T-cell (primary cell): Measurements from ENCODE around the gene OPRL1. TPM values are rescaled to one million over a fixed set of nuclear protein-coding genes. Genes with fewer than 3 reads are reported as not detected.

Experiments
- ATAC-seq, 4 experiments: fragments of 200-7000 bp in 3 of 4; fragments of 150-1000 bp in 1 of 4; cut with Tn5 transposase; replicated peaks in 1 of 4; 1 replicate in 3 of 4; 2 replicates in 1 of 4; pipeline ENCODE4 v1.10.0; 2021; ENCODE audit warnings: moderate library complexity in 3 of 4, mild to moderate bottlenecking in 2 of 4, moderate number of reproducible peaks in 1 of 4
- CTCF ChIA-PET, 2 donors: fragments of 300-600 bp; sonication (Branson Sonifier 250); formaldehyde crosslinking; loops; one replicate each; lab custom pipeline; 2022; ENCODE audit warnings: antibody characterized with exemption in 2 of 2; lab: Charles Lee
- POLR2A ChIA-PET, 2 donors: fragments of 300-600 bp; sonication (Branson Sonifier 250); formaldehyde crosslinking; loops; one replicate each; lab custom pipeline; 2022; ENCODE audit warnings: antibody characterized with exemption in 2 of 2; lab: Charles Lee
- DNase-seq, 35 experiments: peaks; one replicate each; pipeline versions ENCODE4 v3.0.0 to v3.0.0-alpha.2; 2013 to 2023
- H3K27ac ChIP-seq: one replicate; pipeline ENCODE4 v1.5.1; 2013; ENCODE audit warnings: low read length
- H3K27me3 ChIP-seq, 2 experiments: replicated peaks in 1 of 2; 1 replicate in 1 of 2; 2 replicates in 1 of 2; pipeline versions ENCODE4 v1.6.1 to v1.7.0; 2013; ENCODE audit warnings: low read length in 1 of 2, mixed read lengths in 1 of 2; ENCODE audit not compliant: control insufficient read depth in 2 of 2, insufficient read depth in 2 of 2; ENCODE audit errors: extremely low read depth in 1 of 2
- H3K36me3 ChIP-seq, 2 donors: 1 replicate in 1 of 2; 2 replicates in 1 of 2; pipeline versions ENCODE4 v1.6.1 to v1.7.0; 2013; ENCODE audit warnings: low read length in 1 of 2; ENCODE audit not compliant: control insufficient read depth in 2 of 2, insufficient read depth in 1 of 2; ENCODE audit errors: extremely low read depth in 1 of 2
- H3K4me1 ChIP-seq, 2 experiments: 1 replicate in 1 of 2; 2 replicates in 1 of 2; pipeline versions ENCODE4 v1.6.1 to v1.7.0; 2013; ENCODE audit warnings: low read length in 2 of 2, mixed read lengths in 1 of 2; ENCODE audit not compliant: insufficient read depth in 2 of 2, control insufficient read depth in 1 of 2; ENCODE audit errors: extremely low read depth in 1 of 2
- H3K4me3 ChIP-seq, 2 donors: 1 replicate in 1 of 2; 2 replicates in 1 of 2; pipeline versions ENCODE4 v1.5.1 to v1.7.0; 2013; ENCODE audit warnings: mild to moderate bottlenecking in 2 of 2, low read length in 1 of 2, moderate library complexity in 1 of 2; ENCODE audit not compliant: control insufficient read depth in 1 of 2; ENCODE audit errors: extremely low read depth in 1 of 2
- H3K9me3 ChIP-seq: 2 replicates; pipeline ENCODE4 v1.7.0; 2013
- H3K27ac Mint-ChIP-seq, 2 donors: one replicate each; pipeline ENCODE4 v1.8.0; 2020 to 2021; ENCODE audit warnings: mild to moderate bottlenecking in 2 of 2, mixed read lengths in 2 of 2
- H3K27me3 Mint-ChIP-seq, 2 donors: one replicate each; pipeline ENCODE4 v1.8.0; 2021 to 2022; ENCODE audit warnings: mixed read lengths in 2 of 2
- H3K36me3 Mint-ChIP-seq: one replicate; pipeline ENCODE4 v1.8.0; 2021; ENCODE audit warnings: mixed read lengths
- H3K4me1 Mint-ChIP-seq, 3 donors: one replicate each; pipeline ENCODE4 v1.8.0; 2020 to 2022; ENCODE audit warnings: mixed read lengths in 3 of 3, mild to moderate bottlenecking in 1 of 3
- H3K4me3 Mint-ChIP-seq, 3 donors: one replicate each; pipeline ENCODE4 v1.8.0; 2020 to 2022; ENCODE audit warnings: mild to moderate bottlenecking in 3 of 3, mixed read lengths in 3 of 3, moderate library complexity in 3 of 3
- H3K9me3 Mint-ChIP-seq, 3 donors: one replicate each; pipeline ENCODE4 v1.8.0; 2020 to 2022; ENCODE audit warnings: mixed read lengths in 3 of 3
- WGBS: methylation state at CpG from one replicate; pipeline ENCODE4 v1.1.5; 2013; ENCODE audit warnings: missing lambda C conversion rate; ENCODE audit not compliant: insufficient coverage; 5-methylcytosine and 5-hydroxymethylcytosine counted together
- total RNA-seq, 35 experiments: library from RNA in 6 of 35; stranded (reverse) in 6 of 35; fragments of 120-200 nt in 1 of 35; gene quantifications; one replicate each; pipeline versions ENCODE4 v1.2.1 to v1.2.4 and lab custom pipeline; 2013 to 2026

OPRL1 gene
- total RNA-seq, 5 donors from 2014 or later (not counting 1 experiment from before 2014, with no cell fraction given) = 1.1 to 1.9 (median 1.5) TPM

DNA sequence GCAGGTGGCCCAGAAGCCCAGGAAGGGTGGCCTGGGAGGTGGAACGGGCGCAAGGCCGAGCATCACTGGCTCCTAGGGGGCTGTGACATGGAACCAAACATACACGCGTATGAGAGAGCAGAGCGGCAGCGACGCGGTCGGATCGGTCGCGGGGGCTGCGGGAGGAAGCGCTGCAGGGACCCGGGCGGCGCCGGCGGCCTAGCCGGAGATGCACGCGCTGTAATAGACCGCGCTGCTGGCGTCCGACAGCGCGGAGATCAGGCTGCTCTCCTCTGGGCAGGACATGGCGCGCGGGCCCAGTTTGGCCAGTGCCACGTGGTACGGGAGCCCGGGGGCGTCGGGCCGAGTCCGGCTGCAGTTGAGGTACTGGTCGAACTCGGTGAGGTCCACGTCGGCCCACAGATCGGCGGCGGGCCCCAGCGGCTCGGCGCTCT, 31.9 kb upstream of the OPRL1 start:
- peaks cover 7 to 42% of the 10 kb centered on the region in 2 donors for H3K27me3 Mint-ChIP-seq
- no peaks in the 10 kb centered on the region for H3K36me3 ChIP-seq
- no peaks in the 10 kb centered on the region for H3K9me3 Mint-ChIP-seq
- ATAC-seq = peak in 2 of 4 experiments; percentile 33 to 34
- peaks cover 17 to 39% (median 38%) of the 10 kb centered on the region in 3 donors for H3K4me1 Mint-ChIP-seq
- POLR2A ChIA-PET = no interaction called here
- peaks cover 0 to 68% of the 10 kb centered on the region in 2 experiments for H3K27me3 ChIP-seq
- peaks cover 9 to 23% of the 10 kb centered on the region in 2 experiments for H3K4me1 ChIP-seq
- H3K4me3 Mint-ChIP-seq = peak overlapping the region in 2 of 3 donors; percentile 28 to 57
- H3K27ac Mint-ChIP-seq = no peak overlapping the region
- DNase-seq = no peak
- H3K9me3 ChIP-seq = no peaks in the 10 kb centered on the region
- H3K27ac ChIP-seq = no peak overlapping the region
- 41% methylated on average over 48 of the region's 49 CpGs for WGBS
- no peaks in the 10 kb centered on the region for H3K36me3 Mint-ChIP-seq
- CTCF ChIA-PET = no interaction called here
- H3K4me3 ChIP-seq = peak overlapping the region in 1 of 2 donors; percentile 17

DNA sequence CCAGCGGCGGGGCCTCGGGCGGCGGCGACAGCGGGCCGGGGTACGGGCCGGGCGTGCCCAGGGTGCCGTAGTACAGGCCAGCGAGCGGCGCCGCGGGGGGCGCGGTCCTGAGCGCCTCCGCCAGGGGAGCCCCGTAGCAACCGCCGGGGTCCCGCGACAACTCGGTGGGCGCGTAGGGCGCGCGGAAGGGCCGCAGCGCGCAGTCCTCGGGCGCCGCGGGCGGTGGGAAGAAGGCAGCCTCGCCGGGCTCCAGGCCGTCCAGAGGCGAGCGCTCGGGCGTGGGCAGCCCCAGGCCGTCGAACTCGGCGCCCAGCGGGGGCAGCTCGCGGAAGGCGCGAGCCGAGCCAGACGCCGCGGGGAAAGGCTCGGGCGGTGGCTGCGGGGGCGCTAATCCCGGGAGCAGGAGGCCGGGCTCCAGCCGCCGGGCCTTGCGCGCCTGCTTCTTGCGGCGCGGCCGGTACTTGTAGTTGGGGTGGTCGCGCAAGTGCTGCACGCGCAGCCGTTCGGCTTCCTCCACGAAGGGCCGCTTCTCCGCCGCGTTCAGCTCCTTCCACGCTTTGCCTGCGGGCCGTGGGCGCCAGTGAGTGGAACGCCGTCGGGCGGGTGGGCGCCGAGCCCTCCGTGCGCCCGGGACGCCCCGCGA, 31.4 kb upstream of the OPRL1 start:
- DNase-seq = no peak
- peaks cover 15 to 38% (median 36%) of the 10 kb centered on the region in 3 donors for H3K4me1 Mint-ChIP-seq
- H3K27ac ChIP-seq = no peak overlapping the region
- POLR2A ChIA-PET = interaction anchor here in 1 of 2 donors (0.7 kb wide), 1 partner anchor 156 kb away, joined by 3 read pairs; no protein-coding TSS in a partner anchor
- CTCF ChIA-PET = no interaction called here
- no peak overlapping the region for H3K27ac Mint-ChIP-seq
- peak in 2 of 4 experiments; percentile 13 to 23 for ATAC-seq
- no peaks in the 10 kb centered on the region for H3K9me3 Mint-ChIP-seq
- peak overlapping the region in 1 of 3 donors; percentile 65 for H3K4me3 Mint-ChIP-seq
- H3K27me3 ChIP-seq = peaks cover 0 to 73% of the 10 kb centered on the region in 2 experiments
- peak overlapping the region in 1 of 2 donors; percentile 38 for H3K4me3 ChIP-seq
- H3K4me1 ChIP-seq = peaks cover 9 to 23% of the 10 kb centered on the region in 2 experiments
- H3K36me3 Mint-ChIP-seq = no peaks in the 10 kb centered on the region
- H3K27me3 Mint-ChIP-seq = peaks cover 12 to 48% of the 10 kb centered on the region in 2 donors
- H3K36me3 ChIP-seq = no peaks in the 10 kb centered on the region
- WGBS = 23% methylated on average over 79 of the region's 101 CpGs
- no peaks in the 10 kb centered on the region for H3K9me3 ChIP-seq

DNA sequence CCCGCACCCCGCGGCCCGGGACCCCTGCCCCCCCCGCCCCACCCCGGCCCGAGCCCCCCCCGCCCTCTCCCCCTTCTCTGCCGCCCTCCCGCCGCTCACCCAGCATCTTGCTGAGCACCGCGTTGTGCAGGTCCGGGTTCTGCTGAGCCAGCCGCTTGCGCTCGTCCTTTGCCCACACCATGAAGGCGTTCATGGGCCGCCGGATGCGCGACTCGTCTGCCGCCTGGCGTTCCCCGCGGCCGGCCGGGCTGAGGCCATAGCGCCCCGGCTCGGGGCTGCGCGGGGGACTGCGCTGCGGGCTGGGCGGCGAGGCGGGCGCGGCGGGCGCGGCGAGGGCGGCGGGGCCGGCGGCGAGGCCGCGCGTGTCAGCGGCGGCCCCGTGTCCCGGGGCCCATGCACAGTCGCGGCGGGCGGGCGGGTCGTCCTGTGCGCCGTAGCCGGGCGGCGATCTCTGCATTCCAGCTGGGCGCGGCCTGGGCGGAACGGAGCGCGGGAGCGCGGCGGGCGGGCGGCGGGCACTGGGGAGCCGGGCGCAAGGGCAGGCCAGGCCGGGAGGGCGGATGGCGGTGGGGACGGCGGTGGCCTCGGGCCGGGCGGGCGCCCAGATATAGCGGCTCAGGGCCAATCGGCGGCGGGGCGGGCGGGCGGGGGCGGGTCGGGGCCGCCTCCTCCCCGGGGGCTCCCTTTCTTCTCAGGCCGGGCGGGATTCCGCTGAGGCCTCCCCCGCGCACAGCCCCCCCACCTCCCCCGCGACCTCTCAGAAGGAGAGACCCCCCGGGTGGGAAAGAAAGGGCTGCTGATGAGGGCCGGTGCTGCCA, 30.6 kb upstream of the OPRL1 start, which contains the start of gene SOX18:
SOX18 (minus strand) TSS at position 580 of the 818 bp plus-strand sequence; CDS start at position 457, 123 bp downstream.
- H3K27ac ChIP-seq = no peak within 1 kb of the TSS
- peaks cover 12 to 52% of the 10 kb centered on the region in 2 donors for H3K27me3 Mint-ChIP-seq
- CTCF ChIA-PET = no interaction called here
- H3K27ac Mint-ChIP-seq = no peak within 1 kb of the TSS
- H3K36me3 ChIP-seq = no peaks in the 10 kb centered on the region
- H3K9me3 ChIP-seq = no peaks in the 10 kb centered on the region
- ATAC-seq = peak; percentile 53 to 63 (median 59)
- no peaks in the 10 kb centered on the region for H3K9me3 Mint-ChIP-seq
- under 1% methylated on average over 90 of the region's 111 CpGs for WGBS
- peak in 6 of 35 experiments; percentile 13 to 51 (median 34) for DNase-seq
- H3K4me1 ChIP-seq = peaks cover 9 to 30% of the 10 kb centered on the region in 2 experiments
- no peaks in the 10 kb centered on the region for H3K36me3 Mint-ChIP-seq
- peak within 1 kb of the TSS; percentile 25 to 65 (median 65) for H3K4me3 Mint-ChIP-seq
- POLR2A ChIA-PET = interaction anchor here in 1 of 2 donors (0.7 kb wide), 1 partner anchor 157 kb away, joined by 3 read pairs; no protein-coding TSS in a partner anchor
- peaks cover 0 to 80% of the 10 kb centered on the region in 2 experiments for H3K27me3 ChIP-seq
- peaks cover 14 to 35% (median 29%) of the 10 kb centered on the region in 3 donors for H3K4me1 Mint-ChIP-seq
- H3K4me3 ChIP-seq = peak within 1 kb of the TSS in 1 of 2 donors; percentile 38

DNA sequence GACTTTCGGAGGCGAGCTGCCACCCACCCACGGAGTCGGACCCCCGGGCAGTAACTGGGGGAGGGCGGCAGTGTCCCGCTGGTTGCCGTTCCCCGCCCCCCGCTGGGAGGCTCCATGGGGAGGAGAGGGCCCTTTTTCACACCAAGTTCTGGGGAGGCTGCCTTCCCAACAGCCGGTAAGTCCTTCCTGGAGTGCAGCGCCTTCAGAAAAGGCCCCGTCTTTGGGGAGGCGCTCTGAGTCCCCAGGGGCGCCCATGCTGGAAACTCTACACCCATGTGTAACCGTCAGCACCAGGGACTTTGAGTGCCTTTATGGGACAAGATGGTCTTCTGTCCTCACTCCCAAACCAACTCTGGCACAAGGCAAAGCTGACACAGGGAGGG, 30.0 kb upstream of the OPRL1 start:
- H3K27me3 ChIP-seq = peaks cover 0 to 85% of the 10 kb centered on the region in 2 experiments
- H3K36me3 ChIP-seq = no peaks in the 10 kb centered on the region
- WGBS = 42% methylated on average over 14 of the region's 16 CpGs
- H3K9me3 ChIP-seq = no peaks in the 10 kb centered on the region
- no peak for ATAC-seq
- peaks cover 12 to 55% of the 10 kb centered on the region in 2 donors for H3K27me3 Mint-ChIP-seq
- POLR2A ChIA-PET = no interaction called here
- CTCF ChIA-PET = no interaction called here
- H3K4me3 Mint-ChIP-seq = peak overlapping the region; percentile 25 to 55 (median 51)
- no peak for DNase-seq
- H3K4me3 ChIP-seq = peak overlapping the region in 1 of 2 donors; percentile 30
- H3K27ac ChIP-seq = no peak overlapping the region
- no peaks in the 10 kb centered on the region for H3K36me3 Mint-ChIP-seq
- no peak overlapping the region for H3K27ac Mint-ChIP-seq
- peaks cover 9 to 30% of the 10 kb centered on the region in 2 experiments for H3K4me1 ChIP-seq
- peaks cover 9 to 30% (median 23%) of the 10 kb centered on the region in 3 donors for H3K4me1 Mint-ChIP-seq
- no peaks in the 10 kb centered on the region for H3K9me3 Mint-ChIP-seq

DNA sequence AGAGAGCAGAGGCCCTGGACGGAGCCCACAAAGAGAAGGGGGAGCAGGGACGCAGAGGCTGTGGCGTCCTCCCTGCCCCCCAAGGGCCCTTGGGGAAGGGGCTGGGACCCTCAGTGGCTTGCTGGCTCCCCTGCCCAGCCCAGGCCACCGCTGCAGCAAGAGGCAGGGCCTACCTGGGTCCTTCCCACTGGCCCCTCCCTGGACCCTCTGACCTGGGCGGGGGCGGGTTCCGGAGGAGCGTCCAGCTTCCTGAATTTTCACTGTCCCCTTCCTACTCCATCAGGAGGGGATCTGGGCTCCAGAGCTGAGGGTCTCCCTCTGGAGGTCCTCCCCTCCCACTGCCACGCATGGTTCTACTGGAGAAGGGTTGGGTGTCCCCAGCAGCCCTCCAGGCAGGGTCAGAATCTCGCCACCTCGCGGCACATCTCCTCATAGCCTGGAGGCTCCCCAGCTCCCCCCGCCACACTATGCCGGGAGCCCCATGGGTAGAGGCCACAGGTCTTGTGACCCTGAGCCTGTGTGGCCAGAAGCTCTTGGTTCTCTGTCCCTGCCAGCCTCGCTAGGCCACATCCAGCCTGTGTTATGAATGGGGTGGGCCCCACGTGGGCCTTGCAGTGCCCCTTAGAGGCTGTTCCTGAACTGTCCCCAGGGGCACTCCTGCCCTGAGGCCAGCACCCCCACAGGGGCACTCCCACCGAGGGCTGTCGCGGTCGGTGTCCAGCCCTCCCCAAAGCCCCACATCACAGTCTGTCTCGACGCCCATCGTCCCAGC, 29.4 kb upstream of the OPRL1 start:
- H3K4me3 Mint-ChIP-seq = peak overlapping the region in 1 of 3 donors; percentile 55
- H3K27me3 Mint-ChIP-seq = peaks cover 12 to 60% of the 10 kb centered on the region in 2 donors
- H3K9me3 Mint-ChIP-seq = no peaks in the 10 kb centered on the region
- POLR2A ChIA-PET = no interaction called here
- H3K36me3 ChIP-seq = no peaks in the 10 kb centered on the region
- CTCF ChIA-PET = no interaction called here
- H3K27ac Mint-ChIP-seq = no peak overlapping the region
- no peak overlapping the region for H3K27ac ChIP-seq
- H3K4me1 ChIP-seq = peaks cover 9 to 30% of the 10 kb centered on the region in 2 experiments
- peaks cover 0 to 85% of the 10 kb centered on the region in 2 experiments for H3K27me3 ChIP-seq
- no peaks in the 10 kb centered on the region for H3K9me3 ChIP-seq
- no peaks in the 10 kb centered on the region for H3K36me3 Mint-ChIP-seq
- H3K4me1 Mint-ChIP-seq = peaks cover 9 to 32% (median 23%) of the 10 kb centered on the region in 3 donors
- no peak overlapping the region for H3K4me3 ChIP-seq
- ATAC-seq (no peak), DNase-seq (no peak)
- WGBS = 73% methylated on average over 19 of the region's 23 CpGs
